ENCODE measurements around the gene HDDC3.

Gene HDDC3

GRCh38 chr15:90959894-90960293 lies 27.5 kb upstream of the HDDC3 start:
- no peak overlapping the region for H3K4me3 ChIP-seq (ENCODE audit: low read depth, low read length)
- DNase-seq (ENCODE audit: low read depth, low spot score): no peak
- TF ChIP-seq CTCF (IDR thresholded peaks at IDR 0.05; ENCODE audit: low read depth, low read length): no peak
- in situ Hi-C loops (cut with HindIII; ENCODE audit: low sequenced_read_pairs): no loop called here

- no peak for DNase-seq (ENCODE audit: low read depth, low spot score)
- no peak overlapping the region for H3K4me3 ChIP-seq (ENCODE audit: low read depth, low read length)
- in situ Hi-C loops (cut with HindIII; ENCODE audit: low sequenced_read_pairs): no loop called here
- TF ChIP-seq CTCF (IDR thresholded peaks at IDR 0.05; ENCODE audit: low read depth, low read length): no peak
Measured at GRCh38 chr15:90959028-90959595, 26.8 kb upstream of the HDDC3 start.

DNA sequence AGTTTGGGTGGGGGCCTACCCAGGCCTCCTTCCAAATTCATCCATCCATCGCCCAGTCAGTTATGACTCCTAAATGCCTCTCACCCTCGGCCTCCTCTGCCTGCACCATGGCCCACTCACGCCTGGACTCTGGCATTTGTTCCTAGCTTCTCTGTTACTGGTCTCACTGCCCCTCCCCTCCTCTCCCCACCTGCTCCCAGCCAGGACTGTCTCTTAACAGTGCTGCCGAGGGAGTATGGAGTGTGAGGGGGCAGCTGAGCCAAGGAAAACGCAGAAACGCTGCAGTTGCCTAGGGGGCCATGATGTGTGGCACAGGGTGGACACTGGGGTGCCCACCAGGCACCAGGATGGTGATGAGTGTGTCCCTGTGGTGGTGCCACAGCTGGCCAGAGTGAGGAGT lies 25.4 kb upstream of the HDDC3 start:
- no peak for TF ChIP-seq CTCF (IDR thresholded peaks at IDR 0.05; ENCODE audit: low read depth, low read length)
- in situ Hi-C loops (cut with HindIII; ENCODE audit: low sequenced_read_pairs): no loop called here
- peak overlapping the region; percentile 56 for H3K4me3 ChIP-seq (ENCODE audit: low read depth, low read length)
- no peak for DNase-seq (ENCODE audit: low read depth, low spot score)

DNA sequence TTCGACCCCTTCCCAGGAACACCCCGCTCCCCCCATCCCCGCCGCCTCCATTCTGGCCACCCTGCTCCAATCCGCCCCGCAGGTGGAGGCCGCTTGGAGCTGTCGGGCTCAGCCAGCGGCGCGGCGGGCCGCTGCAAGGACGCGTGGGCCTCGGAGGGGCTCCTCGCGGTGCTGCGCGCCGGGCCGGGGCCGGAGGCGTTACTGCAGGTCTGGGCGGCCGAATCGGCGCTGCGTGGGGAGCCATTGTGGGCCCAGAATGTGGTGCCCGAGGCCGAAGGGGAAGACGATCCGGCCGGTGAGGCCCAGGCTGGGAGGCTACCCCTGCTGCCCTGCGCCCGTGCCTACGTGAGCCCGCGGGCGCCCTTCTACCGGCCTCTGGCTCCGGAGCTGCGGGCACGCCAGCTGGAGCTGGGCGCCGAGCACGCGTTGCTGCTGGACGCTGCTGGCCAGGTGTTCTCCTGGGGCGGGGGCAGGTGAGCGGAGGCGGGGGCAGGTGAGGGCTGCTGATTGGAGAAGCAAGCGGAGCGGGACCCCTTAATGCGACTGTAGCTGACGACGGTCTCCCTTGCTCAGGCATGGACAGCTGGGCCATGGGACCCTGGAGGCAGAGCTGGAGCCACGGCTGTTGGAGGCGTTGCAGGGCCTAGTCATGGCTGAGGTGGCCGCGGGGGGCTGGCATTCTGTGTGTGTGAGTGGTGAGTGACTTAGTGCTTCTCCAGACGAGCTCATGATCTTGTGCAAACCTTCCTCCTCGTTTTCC lies 24.9 kb upstream of the HDDC3 start:
- DNase-seq (ENCODE audit: low read depth, low spot score): peak; percentile 41
- TF ChIP-seq CTCF (IDR thresholded peaks at IDR 0.05; ENCODE audit: low read depth, low read length): no peak
- H3K4me3 ChIP-seq (ENCODE audit: low read depth, low read length): peak overlapping the region; percentile 56

GRCh38 chr15:90956274-90957030 lies 24.1 kb upstream of the HDDC3 start:
- in situ Hi-C loops (cut with HindIII; ENCODE audit: low sequenced_read_pairs): no loop called here

More for the DNA sequence above, 24.9 kb upstream of the HDDC3 start:
- in situ Hi-C loops (cut with HindIII; ENCODE audit: low sequenced_read_pairs): no loop called here

More at GRCh38 chr15:90956274-90957030, 24.1 kb upstream of the HDDC3 start:
- peak; percentile 85 for TF ChIP-seq CTCF (IDR thresholded peaks at IDR 0.05; ENCODE audit: low read depth, low read length)
- peak; percentile 75 for DNase-seq (ENCODE audit: low read depth, low spot score)
- H3K4me3 ChIP-seq (ENCODE audit: low read depth, low read length): peak overlapping the region; percentile 87
